HepG2 (cell line): Measurements from ENCODE around the gene CAMTA1. TPM values are rescaled to one million over a fixed set of nuclear protein-coding genes. Genes with fewer than 3 reads are reported as not detected.

Source experiments
- ATAC-seq: fragments of 200-7000 bp; cut with Tn5 transposase; 3 replicates; pipeline ENCODE4 v1.9.1; 2020; ENCODE audit warnings: mild to moderate bottlenecking, moderate library complexity
- BruUV-seq: library from RNA; stranded (reverse); fragments of 400-500 nt; replicated peaks from 2 replicates; lab custom pipeline; 2021; lab: Mats Ljungman, UMichigan
- CTCF ChIA-PET: fragments of 300-600 bp; formaldehyde crosslinking; extraction: SDS; loops from one replicate; lab custom pipeline; 2021; ENCODE audit warnings: low total read pairs, inconsistent platforms, low intra/inter-chr PET ratio; lab: Yijun Ruan, JAX
- POLR2A ChIA-PET: fragments of 350-600 bp; sonication (Branson Sonifier 250); formaldehyde crosslinking; loops from one replicate; lab custom pipeline; 2020; ENCODE audit warnings: antibody characterized with exemption, inconsistent platforms; lab: Yijun Ruan, JAX
- DNase-seq: peaks from one replicate; pipeline ENCODE4 v3.0.0-alpha.2; 2015; ENCODE audit warnings: low spot score
- FAIRE-seq: peaks from 3 replicates; lab custom pipeline; 2011; peaks lifted over from hg19 to GRCh38; lab: Jason Lieb, UNC
- H2AFZ ChIP-seq: one replicate; pipeline ENCODE4 v1.6.1; 2011; ENCODE audit warnings: low read length, inconsistent platforms
- H3K27ac ChIP-seq: fragments of 300-600 bp; 3 replicates; pipeline ENCODE4 v1.8.0; 2011; ENCODE audit warnings: mixed run types, mild to moderate bottlenecking, mixed read lengths, low read length, inconsistent platforms; ENCODE audit not compliant: insufficient read depth; ENCODE audit errors: extremely low read length
- H3K27me3 ChIP-seq, 2 experiments: fragments of 200-600 bp in 1 of 2; 2 replicates in 1 of 2; 3 replicates in 1 of 2; pipeline versions ENCODE4 v1.6.0 to v1.8.0; 2011; ENCODE audit warnings: low read length in 2 of 2, mild to moderate bottlenecking in 2 of 2, moderate library complexity in 2 of 2, inconsistent platforms in 1 of 2; ENCODE audit not compliant: insufficient read depth in 2 of 2, control insufficient read depth in 1 of 2
- H3K36me3 ChIP-seq, 2 experiments: fragments of 200-600 bp in 1 of 2; replicated peaks in 1 of 2; 2 replicates in 1 of 2; 3 replicates in 1 of 2; pipeline versions ENCODE4 v1.5.1 to v1.8.0; 2011; ENCODE audit warnings: low read length in 2 of 2, inconsistent platforms in 1 of 2; ENCODE audit not compliant: insufficient read depth in 2 of 2, control insufficient read depth in 1 of 2
- H3K4me1 ChIP-seq: 2 replicates; pipeline ENCODE4 v1.5.1; 2012; ENCODE audit warnings: low read length, inconsistent platforms; ENCODE audit not compliant: insufficient read depth
- H3K4me2 ChIP-seq: 2 replicates; pipeline ENCODE4 v1.6.0; 2011; ENCODE audit warnings: low read depth, low read length, inconsistent platforms
- H3K4me3 ChIP-seq, 3 experiments: fragments of 200-600 bp in 1 of 3; sonication (generic), shearing (Covaris generic) in 1 of 3; replicated peaks in 1 of 3; 2 replicates each; pipeline ENCODE4 v1.5.1; 2011 to 2016; ENCODE audit warnings: low read length in 3 of 3, inconsistent platforms in 2 of 3, low read depth in 2 of 3, mild to moderate bottlenecking in 2 of 3, control low read depth in 1 of 3, mixed read lengths in 1 of 3; ENCODE audit not compliant: insufficient read depth in 1 of 3
- H3K79me2 ChIP-seq: one replicate; pipeline ENCODE4 v1.6.1; 2011; ENCODE audit warnings: low read length, inconsistent platforms; ENCODE audit not compliant: insufficient read depth
- H3K9ac ChIP-seq: 2 replicates; pipeline ENCODE4 v1.6.0; 2011; ENCODE audit warnings: mild to moderate bottlenecking, low read depth, low read length, inconsistent platforms; ENCODE audit not compliant: insufficient read depth
- H3K9me3 ChIP-seq: 2 replicates; pipeline ENCODE4 v1.5.1; 2012; ENCODE audit warnings: mild to moderate bottlenecking, low read length
- H4K20me1 ChIP-seq: 2 replicates; pipeline ENCODE4 v1.6.0; 2011; ENCODE audit warnings: inconsistent platforms, mild to moderate bottlenecking, low read length, moderate library complexity; ENCODE audit not compliant: insufficient read depth
- ARNT ChIP-seq: fragments of 450-650 bp; IDR thresholded peaks from 2 replicates; pipeline ENCODE4 v1.6.1; 2017
- E2F1 ChIP-seq: sonication (generic); formaldehyde crosslinking; IDR thresholded peaks from 2 replicates; pipeline ENCODE4 v1.5.0; 2020; ENCODE audit warnings: missing genetic modification reagents
- ETV6 ChIP-seq: sonication (generic); formaldehyde crosslinking; conservative IDR thresholded peaks from 2 replicates; pipeline ENCODE4 v1.4.0; 2020; ENCODE audit warnings: missing genetic modification reagents
- FOXP1 ChIP-seq, 2 experiments: fragments of 450-650 bp in 1 of 2; IDR thresholded peaks; 2 replicates each; pipeline ENCODE4 v1.6.1; 2017 to 2018; ENCODE audit warnings: antibody characterized with exemption in 1 of 2
- HMG20B ChIP-seq: conservative IDR thresholded peaks from 2 replicates; pipeline ENCODE4 v1.6.1; 2016; ENCODE audit warnings: missing genetic modification reagents, missing compliant biosample characterization
- HOXA5 ChIP-seq: sonication (generic); formaldehyde crosslinking; IDR thresholded peaks from 2 replicates; pipeline ENCODE4 v1.4.0; 2020; ENCODE audit warnings: missing genetic modification reagents
- ISL2 ChIP-seq: sonication (generic); formaldehyde crosslinking; IDR thresholded peaks from 2 replicates; pipeline ENCODE4 v1.5.0; 2020; ENCODE audit warnings: missing genetic modification reagents
- JUND ChIP-seq: sonication (generic); formaldehyde crosslinking; IDR thresholded peaks from 2 replicates; pipeline ENCODE4 v1.8.0; 2022; ENCODE audit warnings: mild to moderate bottlenecking, missing genetic modification reagents
- KLF11 ChIP-seq: IDR thresholded peaks from 2 replicates; pipeline ENCODE4 v1.6.1; 2016; ENCODE audit warnings: missing compliant biosample characterization
- MAZ ChIP-seq, 2 experiments: sonication (generic) in 1 of 2; formaldehyde crosslinking in 1 of 2; IDR thresholded peaks; 2 replicates each; pipeline versions ENCODE4 v1.5.0 to v1.6.1; 2012 to 2020; ENCODE audit warnings: low read depth in 2 of 2, mild to moderate bottlenecking in 2 of 2, borderline replicate concordance in 1 of 2, improper control_type of control experiment in 1 of 2, low read length in 1 of 2, missing genetic modification reagents in 1 of 2, moderate library complexity in 1 of 2
- MBNL3 ChIP-seq: fragments of 250-450 bp; sonication (Bioruptor Pico); conservative IDR thresholded peaks from 2 replicates; pipeline ENCODE4 v1.8.0; 2022; ENCODE audit warnings: mild to moderate bottlenecking, inconsistent platforms
- SAFB2 ChIP-seq: sonication (generic); formaldehyde crosslinking; IDR thresholded peaks from 2 replicates; pipeline ENCODE4 v1.5.1; 2020; ENCODE audit warnings: missing genetic modification reagents, low read depth, mild to moderate bottlenecking, borderline replicate concordance
- SRSF1 ChIP-seq: fragments of 200-400 bp; formaldehyde crosslinking; optimal IDR thresholded peaks from 2 replicates; pipeline ENCODE3; 2017; ENCODE audit warnings: mild to moderate bottlenecking, low read depth, low read length, moderate library complexity
- ZNF333 ChIP-seq: sonication (generic); formaldehyde crosslinking; IDR thresholded peaks from 2 replicates; pipeline ENCODE4 v1.4.0; 2020; ENCODE audit warnings: mild to moderate bottlenecking, missing genetic modification reagents, borderline replicate concordance
- ZNF350 ChIP-seq: sonication (generic); formaldehyde crosslinking; IDR thresholded peaks from 2 replicates; pipeline ENCODE4 v1.4.0; 2020; ENCODE audit warnings: mild to moderate bottlenecking, low read depth, missing genetic modification reagents, borderline replicate concordance
- ZNF562 ChIP-seq: sonication (generic); formaldehyde crosslinking; IDR thresholded peaks from 2 replicates; pipeline ENCODE4 v1.8.0; 2022; ENCODE audit warnings: missing genetic modification reagents, borderline replicate concordance
- ZNF710 ChIP-seq: sonication (generic); formaldehyde crosslinking; IDR thresholded peaks from 2 replicates; pipeline ENCODE4 v1.5.0; 2020; ENCODE audit warnings: mild to moderate bottlenecking, missing genetic modification reagents, borderline replicate concordance
- WGBS: methylation state at CpG from one replicate; pipeline ENCODE4 v1.1.6; 2017; ENCODE audit warnings: low lambda C conversion rate; 5-methylcytosine and 5-hydroxymethylcytosine counted together
- in situ Hi-C: cut with HindIII; loops from 2 replicates; pipeline ENCODE4 v1.10.0; 2017; ENCODE audit warnings: low pct_unique_long_range_greater_than_20kb; ENCODE audit not compliant: extremely low pct_ligation_motif_present
- intact Hi-C: fragments of 100-400 bp; cut with micrococcal nuclease; formaldehyde crosslinking; loops from one replicate; pipeline ENCODE4 v1.10.0; 2022; ENCODE audit not compliant: unreplicated experiment
- polyA plus RNA-seq, 8 experiments: library from polyadenylated mRNA; depleted of rRNA in 3 of 8; stranded (reverse) in 7 of 8; unstranded in 1 of 8; fragments of >200 nt; fragmentation: Illumina TruSeq in 4 of 8; extraction: Trizol in 4 of 8; gene quantifications; 2 replicates each; pipeline versions ENCODE4 v1.2.1 to v1.2.3, GENCODE V29; 2011 to 2016; ENCODE audit warnings: low read depth in 4 of 8, missing spikeins in 1 of 8, mixed read lengths in 1 of 8; ENCODE audit not compliant: insufficient read depth in 1 of 8
- total RNA-seq, 5 experiments: library from RNA; depleted of rRNA; stranded (reverse); fragments of >200 nt; fragmentation: Illumina TruSeq; extraction: Trizol; gene quantifications; 2 replicates each; pipeline ENCODE4 v1.2.3, GENCODE V29; 2016; ENCODE audit warnings: low read depth in 1 of 5

Gene CAMTA1
- total and polyA plus RNA-seq, 2 of the 13 experiments (the other 11 are each of a cell fraction or from before 2014, with no cell fraction given): 25.0 to 36.4 TPM

GRCh38 chr1:7655354-7655753, 870.1 kb downstream of the CAMTA1 start:
- WGBS: 90% methylated on average over 2 of the region's 2 CpGs
- Histone ChIP-seq H3K79me2 (no peaks in the 10 kb centered on the region), H3K9ac (no peak overlapping the region), H3K36me3 (no peaks in the 10 kb centered on the region), H3K4me3 (no peak overlapping the region), H3K4me2 (no peak overlapping the region), H3K4me1 (0 out of 2 replicates have a peak, but pooled peaks cover 5% of the 10 kb centered on the region), H2AFZ (no peak overlapping the region), H3K27me3 (peaks cover 2 to 18% of the 10 kb centered on the region in 2 experiments; a peak in 4 of 5 replicates), H4K20me1 (no peaks in the 10 kb centered on the region), H3K9me3 (no peaks in the 10 kb centered on the region), H3K27ac (no peak overlapping the region)
- no peak for TF ChIP-seq ZNF350 (CRISPR knock-in tag)
- TF ChIP-seq ARNT: no peak
- no peak for TF ChIP-seq ISL2 (CRISPR knock-in tag)
- TF ChIP-seq ETV6 (CRISPR knock-in tag): no peak
- TF ChIP-seq JUND (CRISPR knock-in tag): no peak
- TF ChIP-seq ZNF333 (CRISPR knock-in tag): no peak
- no peak for TF ChIP-seq ZNF562 (CRISPR knock-in tag)
- TF ChIP-seq HOXA5 (CRISPR knock-in tag): no peak
- no peak for TF ChIP-seq HMG20B
- no peak for TF ChIP-seq E2F1 (CRISPR knock-in tag)
- TF ChIP-seq SRSF1: no peak
- no peak for TF ChIP-seq MBNL3 (CRISPR knock-in tag)
- no peak for TF ChIP-seq ZNF710 (CRISPR knock-in tag)
- no peak for TF ChIP-seq FOXP1 (IDR thresholded peaks at IDR 0.05)
- TF ChIP-seq FOXP1 (CRISPR knock-in tag; IDR thresholded peaks at IDR 0.05): no peak
- no peak for TF ChIP-seq KLF11 (CRISPR knock-in tag)
- TF ChIP-seq MAZ (IDR thresholded peaks at IDR 0.05; ENCODE audit: borderline replicate concordance, low read depth, low read length): no peak
- TF ChIP-seq MAZ (CRISPR knock-in tag; IDR thresholded peaks at IDR 0.05; ENCODE audit: low read depth): no peak
- TF ChIP-seq SAFB2: no peak
- in situ Hi-C loops: loop anchor here (25.0 kb wide), 1 partner anchor 207 kb away; the partner anchor contains the start of gene UTS2
- ChIA-PET POLR2A (no interaction called here), CTCF (no interaction called here)
- BruUV-seq: no TSS peak
- FAIRE-seq (no peak), ATAC-seq (no peak), DNase-seq (no peak)
- intact Hi-C loops: no loop called here
